Ecto neural progenitor cell (in vitro differentiated cells): ENCODE data around the gene MRPS18B.
A peak's percentile ranks its signal among the peaks of the same experiment; 100 is the strongest.
"Not testable (repeated sequence)": the region's sequence is repeated elsewhere in the genome, so short reads cannot be mapped to it uniquely, and the experiment has no call there.

Source experiments
- DNase-seq: peaks from one replicate; pipeline ENCODE4 v3.0.0-alpha.2; 2018; ENCODE audit warnings: low spot score

The MRPS18B gene

DNA sequence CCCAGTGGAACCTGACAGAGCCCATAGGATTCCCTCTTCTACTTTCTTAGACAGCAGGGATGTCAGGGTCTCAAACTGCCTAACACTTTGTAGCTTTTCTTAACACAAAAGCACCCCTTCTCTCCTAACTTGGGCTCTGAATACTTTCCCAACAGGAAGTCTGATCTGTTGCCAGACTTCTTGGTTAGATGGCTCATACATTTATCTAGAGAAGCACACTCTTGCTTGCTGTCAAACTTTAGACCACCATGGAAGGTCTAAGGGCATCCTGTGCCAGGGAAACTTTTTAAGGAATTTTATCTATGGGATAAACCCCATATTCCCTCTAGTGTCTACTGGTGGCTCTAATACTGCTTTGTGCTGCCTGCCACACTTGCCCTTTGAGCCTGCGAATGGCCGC, 26.0 kb downstream of the MRPS18B start:
- DNase-seq, result no peak

DNA sequence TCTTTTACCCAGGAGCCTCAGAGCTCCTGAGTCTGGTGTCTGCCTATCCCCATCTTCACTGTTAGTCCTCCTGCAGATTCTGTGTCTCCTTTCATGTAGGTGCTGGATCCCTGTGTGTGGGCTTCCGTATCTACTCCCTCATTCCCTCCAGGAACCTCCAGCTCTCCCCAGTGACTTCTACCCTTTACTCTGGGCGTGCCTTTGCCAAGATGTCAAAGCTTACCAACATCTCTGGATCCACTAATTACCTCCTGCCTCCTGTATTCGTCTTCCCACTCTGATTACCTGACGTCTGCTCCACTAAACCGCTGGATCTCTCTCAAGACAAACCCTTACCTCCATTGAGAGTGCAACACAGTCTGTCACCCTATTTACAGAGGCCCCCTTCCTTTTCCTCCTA, 27.1 kb downstream of the MRPS18B start:
- DNase-seq, result no peak

DNA sequence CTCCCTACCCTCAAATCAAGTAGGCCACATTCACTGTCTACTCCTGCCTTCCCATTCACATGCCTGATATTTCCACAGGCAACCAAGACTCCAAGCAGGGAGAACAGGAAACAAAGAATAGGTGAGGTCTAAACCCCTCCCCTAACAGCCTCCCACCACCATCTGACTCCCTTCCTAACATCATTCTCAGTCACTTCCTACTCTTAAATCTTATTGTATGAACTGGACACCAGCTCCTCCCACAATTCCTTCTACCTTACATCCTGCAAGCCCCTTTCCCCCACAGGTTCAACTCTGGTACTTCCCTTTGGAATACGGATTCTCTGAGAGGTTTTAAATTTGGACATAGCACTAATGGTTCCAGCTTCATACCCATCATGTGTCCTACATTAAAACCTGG, 28.3 kb downstream of the MRPS18B start:
- no peak for DNase-seq

DNA sequence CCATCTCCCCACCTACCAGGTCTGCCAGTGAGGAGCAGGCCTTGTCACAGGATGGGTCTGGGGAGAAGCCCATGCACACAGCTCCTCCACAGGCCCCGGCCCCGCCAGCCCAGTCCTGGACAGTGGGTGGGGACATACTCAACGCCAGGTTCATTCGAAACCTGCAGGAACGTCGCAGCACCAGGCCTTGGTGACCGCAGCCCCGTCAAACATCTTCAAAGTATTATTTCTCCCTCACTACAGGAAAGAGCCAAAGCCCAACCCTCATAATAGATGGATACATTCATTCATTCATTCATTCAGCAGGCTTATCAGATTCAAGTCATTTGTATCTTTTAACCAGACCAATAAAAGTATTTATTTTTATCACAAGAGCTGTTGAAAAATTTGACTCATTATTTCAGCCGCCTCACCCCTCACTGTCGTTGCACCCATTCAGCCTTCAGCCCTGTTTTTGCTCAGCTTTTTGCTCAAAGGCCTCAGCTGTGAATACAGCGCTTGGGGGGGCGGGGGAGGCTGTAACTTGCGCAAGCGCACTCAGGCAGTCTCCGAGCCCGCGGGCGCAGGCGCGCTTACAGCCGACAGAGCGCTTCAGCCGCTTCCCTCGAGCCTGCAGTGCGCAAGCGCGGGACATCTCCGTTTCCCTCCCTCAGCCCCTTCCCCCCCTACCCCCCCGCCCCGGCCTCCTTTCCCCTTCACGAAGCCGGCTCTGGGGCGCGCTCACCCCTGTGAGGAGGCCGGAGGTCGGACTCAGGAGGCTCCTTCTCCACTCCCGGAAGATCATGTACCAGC, 29.0 kb downstream of the MRPS18B start, which contains the start of gene C6orf136:
C6orf136 (plus strand) TSS at position 684 of the 792 bp plus-strand sequence; CDS start at position 783, 99 bp downstream.
- peak; percentile 94 for DNase-seq

DNA sequence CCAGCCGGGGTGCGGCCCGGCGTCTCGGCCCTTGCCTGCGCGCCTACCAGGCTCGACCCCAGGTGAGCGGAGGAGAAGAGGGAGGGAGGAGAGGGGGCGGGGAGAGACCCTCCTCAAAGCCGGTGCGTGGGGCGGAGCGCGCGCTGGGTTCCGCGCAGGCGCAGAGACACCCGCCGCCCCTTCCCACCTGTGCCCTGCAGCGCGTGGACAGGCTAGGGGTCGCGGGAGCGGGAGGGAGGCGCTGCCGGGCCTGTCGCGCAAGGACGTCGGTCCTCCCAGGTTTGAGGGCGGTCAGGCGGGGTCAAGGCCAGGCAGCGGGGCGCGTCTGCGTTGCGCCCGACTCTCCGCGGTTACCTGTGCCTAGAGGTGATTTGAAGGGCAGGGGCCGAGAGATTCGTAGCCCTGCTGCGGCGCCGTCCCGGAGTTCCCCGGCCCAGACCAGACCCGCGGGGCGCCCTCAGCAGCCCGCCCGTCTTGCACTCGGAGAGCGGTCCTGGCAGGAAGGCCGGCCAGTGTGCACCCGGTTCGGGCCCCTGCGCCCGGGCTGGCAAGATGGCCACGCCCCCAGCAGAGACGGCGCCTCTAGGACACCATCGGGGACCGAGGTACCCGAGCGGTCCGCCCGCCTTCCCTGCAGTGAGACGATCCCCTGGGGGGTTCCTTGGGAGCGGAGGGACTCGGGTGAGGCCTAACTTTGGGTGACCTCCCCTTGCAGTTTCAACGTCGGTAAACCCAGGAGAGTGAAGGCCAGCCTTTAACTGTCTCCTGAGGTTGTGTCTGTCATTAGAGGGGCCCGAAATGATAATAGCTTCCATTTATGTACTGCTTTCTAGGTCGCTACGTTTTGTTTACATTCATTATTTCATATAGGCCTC, 29.8 kb downstream of the MRPS18B start:
- DNase-seq, result peak; percentile 85

DNA sequence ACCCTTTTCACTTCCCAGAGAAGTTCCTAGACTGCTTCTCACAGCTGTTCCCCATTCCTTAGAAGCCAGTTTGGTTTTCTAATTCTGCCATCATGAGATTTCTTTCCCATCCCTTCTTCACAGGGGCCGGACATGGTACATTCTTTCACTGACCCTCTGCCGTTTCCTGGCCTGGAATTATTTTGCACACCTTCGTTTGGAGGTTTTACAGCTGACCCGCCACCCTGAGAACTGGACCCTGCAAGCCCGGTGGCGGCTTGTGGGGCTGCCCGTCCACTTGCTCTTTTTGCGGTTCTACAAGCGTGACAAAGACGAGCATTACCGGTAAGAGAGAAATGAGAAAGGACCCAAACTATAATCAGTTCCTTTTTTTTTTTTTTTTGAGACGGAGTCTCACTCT, 33.5 kb downstream of the MRPS18B start:
- DNase-seq, result no peak

DNA sequence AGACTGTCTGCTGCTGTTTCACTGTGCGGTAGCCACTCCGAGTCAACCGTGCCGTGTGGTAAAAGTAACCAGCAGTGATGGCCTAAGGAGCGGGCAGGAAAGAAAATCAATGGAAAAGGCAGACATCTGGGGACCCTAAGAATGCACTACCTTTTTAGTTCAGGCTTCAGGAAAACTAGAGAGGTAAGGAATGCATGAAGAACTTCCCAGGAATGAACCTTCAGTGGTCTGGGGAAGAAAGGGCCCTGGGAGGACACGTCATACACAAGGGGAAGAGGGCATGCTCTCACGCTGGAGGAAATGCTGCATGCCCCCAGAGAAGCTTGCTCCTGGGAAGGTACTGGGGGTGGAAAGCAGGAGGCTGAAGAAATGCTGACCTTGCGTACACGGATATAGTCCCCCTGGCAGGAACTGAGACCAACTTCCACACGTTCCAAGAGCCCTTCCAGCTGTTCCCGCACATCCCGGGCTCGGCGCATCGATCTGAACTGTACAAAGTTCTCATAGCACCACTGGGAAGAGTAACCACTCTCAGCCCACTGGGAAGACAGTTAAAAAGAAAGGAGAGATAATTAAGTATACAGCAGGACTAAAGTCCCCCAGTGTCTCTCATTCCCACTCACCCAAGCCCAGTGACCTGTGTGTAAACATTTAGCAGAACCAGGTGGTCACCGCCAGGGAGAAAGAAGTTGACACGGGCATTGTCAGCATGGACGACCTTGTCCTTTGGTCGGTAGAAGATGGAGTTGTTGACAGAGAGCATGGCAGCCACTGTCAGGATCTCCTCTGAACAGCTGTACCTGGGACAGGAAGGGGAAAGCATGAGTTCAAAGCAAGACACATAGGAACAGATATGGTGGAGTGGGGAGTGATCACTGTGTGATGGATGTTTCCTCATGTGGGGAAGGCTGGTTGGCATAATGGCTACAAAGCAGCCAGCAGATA, 37.4 kb downstream of the MRPS18B start:
- DNase-seq, result no peak

DNA sequence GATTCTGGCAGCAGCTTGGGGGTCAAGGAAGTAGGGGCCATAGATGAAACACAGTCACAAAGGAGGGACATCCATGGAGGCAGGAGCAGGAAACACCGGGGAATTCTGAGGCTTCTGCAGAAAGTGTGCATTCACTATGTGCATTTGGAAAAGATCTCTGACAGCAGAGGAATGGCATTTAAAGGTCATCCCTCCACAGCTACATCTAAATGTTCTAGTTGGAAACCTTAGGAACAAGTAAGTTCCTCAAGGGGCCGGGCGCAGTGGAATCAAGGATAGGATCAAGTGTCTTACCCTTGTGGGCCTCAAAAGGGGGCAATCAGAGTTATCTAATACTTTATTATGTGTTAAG, 38.1 kb downstream of the MRPS18B start:
- no peak for DNase-seq

DNA sequence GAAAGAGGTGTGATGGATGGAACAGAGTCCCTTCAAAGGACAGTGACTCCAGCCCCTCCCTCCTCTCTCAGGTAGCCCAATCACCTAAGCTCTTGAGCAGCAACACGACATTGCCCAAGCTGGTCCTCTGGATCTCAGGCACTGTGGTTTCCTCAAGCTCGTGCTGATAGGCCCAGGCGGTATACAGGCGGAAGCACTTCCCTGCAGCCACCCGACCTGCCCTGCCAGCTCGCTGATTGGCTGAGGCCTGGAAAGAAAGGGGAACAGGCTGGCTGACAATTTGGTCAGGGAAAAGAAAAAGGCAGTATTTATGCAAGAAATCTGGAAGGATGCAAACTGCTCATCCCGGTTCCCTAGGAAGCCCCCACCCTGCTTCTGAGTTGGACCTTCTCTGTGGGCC, 38.9 kb downstream of the MRPS18B start:
- DNase-seq, result no peak

DNA sequence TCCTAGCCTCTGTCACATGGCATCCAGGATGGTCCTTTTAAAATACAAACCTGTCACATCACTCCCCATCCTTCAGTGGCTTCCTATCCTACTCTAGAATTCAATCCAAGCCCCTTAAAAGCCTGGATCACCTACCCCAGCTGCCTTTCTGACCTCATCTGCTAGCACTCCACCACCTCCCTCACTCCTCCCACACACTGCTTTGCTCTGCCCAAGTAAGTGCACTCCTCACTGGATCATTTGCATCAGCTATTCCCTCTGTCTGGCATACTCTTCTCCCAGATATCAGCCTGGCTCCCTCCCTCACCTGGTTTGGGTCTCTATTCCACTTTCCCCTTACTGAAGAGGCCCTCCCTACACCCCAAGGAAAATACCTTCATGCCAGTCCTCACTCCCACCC, 39.8 kb downstream of the MRPS18B start:
- DNase-seq, result no peak

DNA sequence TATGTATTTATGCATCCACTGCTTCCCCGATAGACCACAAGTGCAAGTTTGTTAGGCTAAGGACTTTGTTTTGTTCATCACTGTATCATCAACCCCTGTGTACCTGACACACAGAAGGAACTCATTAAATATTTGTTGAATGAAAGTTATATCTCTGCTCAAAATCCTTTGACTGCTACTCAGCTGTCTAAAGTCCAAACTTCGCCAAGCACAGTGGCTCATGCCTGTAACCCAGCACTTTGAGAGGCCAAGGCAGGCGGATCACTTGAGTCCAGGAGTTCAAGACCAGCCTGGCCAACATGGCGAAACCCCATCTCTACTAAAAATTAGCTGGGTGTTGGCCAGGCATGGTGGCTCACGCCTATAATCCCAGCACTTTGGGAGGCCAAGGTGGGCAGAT, 40.3 kb downstream of the MRPS18B start:
- DNase-seq, result not testable (repeated sequence)

DNA sequence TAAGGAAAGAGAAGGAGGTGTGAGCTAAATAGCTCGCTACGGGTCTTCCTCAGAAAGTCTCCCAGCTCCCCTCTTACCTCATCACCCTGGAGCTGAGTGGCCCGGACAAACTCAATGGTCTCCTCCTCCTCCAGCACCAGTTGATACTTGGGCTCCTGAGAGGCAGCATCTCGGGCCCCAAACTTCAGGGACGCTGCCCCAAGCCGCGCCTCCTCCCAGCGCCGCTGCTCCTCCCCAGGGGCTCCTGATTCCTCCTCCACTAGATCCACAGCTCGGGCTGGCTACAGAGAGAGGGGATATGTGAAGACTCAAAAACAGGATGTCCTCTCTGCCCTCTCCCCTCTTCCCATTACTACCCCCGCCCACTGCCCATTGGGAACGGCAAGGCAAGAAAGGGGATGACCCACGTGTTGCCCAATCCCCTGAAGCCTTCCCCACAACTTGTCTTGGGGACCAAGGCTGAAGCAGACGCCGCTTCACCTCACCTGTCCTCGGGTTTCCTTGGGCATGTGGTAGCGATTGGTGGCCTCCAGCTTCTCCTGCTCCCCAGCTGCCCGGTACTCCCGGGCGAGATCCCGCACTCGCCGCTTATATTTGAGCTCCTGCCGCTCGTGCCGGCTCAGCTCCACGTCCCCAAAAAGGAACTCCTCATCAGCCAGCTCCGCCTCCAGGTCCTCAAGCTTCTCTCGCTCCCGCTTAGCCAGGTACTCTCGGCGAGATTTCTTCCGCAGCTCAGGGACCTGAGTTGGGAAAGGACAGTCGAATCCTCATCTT, 47.5 kb downstream of the MRPS18B start:
- DNase-seq, result no peak

DNA sequence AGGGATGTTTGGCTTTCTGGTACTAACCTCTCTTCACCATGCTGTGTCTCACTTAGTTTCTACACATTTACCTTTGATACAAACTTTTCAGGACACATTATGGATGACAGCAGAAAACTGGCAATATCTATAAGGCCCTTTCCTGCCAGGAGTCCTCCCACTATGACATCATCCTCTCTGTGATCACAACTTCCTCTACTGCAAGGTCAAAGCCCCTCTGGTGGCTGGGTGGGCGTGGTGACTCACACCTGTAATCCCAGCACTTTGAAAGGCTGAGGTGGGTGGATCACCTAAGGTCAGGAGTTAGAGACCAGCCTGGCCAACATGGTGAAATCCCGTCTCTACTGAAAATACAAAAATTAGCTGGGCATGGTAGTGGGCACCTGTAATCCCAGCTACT, 48.7 kb downstream of the MRPS18B start:
- DNase-seq, result not testable (repeated sequence)

DNA sequence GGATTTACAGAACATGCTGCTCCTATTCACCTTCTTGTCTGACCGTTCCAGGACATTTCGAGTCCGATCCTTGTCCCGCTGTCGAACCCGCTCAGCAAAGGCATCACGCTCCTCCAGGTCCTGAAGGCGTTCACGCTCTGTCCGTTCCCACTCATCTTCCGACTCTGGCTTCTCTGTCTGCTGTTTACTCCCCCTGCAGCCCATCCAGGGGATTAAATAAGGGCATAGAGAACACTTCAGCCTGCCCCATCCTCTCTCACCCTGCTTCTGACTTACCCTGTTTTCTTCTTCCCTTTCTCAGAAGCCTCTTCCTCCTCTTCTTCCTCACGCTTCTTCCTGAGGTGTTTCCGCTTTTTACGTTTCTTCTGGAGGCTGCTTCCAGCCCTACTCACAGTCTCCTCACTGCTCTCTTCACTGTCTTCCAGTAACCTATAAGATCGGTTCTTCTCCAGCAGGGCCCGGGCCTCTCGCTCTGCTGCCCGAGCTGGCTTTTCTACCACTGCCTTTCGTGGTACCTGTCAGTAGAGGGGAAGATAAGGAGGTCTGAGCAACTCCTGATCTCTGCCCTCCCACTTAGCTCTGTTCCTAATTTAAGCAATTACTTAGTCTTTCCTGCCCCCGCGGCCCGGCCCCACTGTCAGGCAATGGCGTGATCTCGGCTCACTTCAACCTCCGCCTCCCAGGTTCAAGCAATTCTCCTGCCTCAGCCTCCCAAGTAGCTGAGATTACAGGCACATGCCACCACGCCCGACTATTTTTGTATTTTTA, 53.3 kb downstream of the MRPS18B start:
- DNase-seq, result no peak

DNA sequence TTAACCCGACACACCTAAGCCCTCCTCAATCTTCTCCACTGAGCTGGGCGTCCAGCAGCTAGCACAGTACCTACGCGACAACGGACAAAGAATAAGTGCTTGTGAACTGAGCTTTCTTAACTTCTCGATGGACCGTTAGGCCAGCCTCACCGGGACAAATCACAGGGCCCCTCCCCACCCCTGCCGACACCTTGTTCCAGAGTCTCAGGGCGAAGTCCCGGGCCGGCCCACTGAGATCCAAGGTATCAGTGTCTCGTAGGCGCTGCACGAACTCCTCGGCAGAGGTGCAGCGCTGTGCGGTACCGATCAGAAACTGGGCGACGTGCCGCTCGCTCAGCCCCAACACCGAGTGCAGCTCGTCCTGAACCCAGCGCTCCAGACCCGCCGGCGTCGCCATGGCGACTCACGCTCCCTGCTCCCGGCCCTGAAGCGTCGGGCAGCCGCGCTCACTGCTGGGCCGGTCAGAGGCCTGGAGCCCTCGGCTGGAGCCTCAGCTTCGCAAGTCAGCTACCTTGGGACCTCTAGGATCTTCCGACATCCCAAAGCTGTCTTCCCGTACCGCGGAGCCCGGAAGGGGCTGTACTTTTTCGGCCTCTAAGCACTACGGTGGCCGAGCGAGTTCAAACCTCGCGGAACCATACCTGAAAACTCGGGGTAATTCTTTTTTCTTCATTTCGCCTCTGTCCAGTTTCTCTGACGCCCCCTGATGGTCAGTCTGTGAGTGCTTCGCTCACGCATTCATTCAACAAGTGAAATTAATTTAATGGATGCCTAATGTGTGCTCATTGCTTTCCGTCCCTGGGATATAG, 55.0 kb downstream of the MRPS18B start, which contains the start of gene DHX16:
DHX16 (minus strand) TSS at position 562 of the 809 bp plus-strand sequence; CDS start at position 397, 165 bp downstream.
- DNase-seq, result peak; percentile 93
